ES-I3 (cell line): Measurements from ENCODE around the gene FCMR.

ENCODE experiments used
- H3K36me3 ChIP-seq: 2 replicates; pipeline ENCODE4 v1.6.1; 2013; ENCODE audit warnings: mild to moderate bottlenecking, low read length, control low read depth, moderate library complexity; ENCODE audit not compliant: insufficient read depth
- H3K4me1 ChIP-seq: 2 replicates; pipeline ENCODE4 v1.6.1; 2013; ENCODE audit warnings: mild to moderate bottlenecking, control low read depth, low read length; ENCODE audit not compliant: insufficient read depth
- H3K9ac ChIP-seq: 2 replicates; pipeline ENCODE4 v1.6.1; 2013; ENCODE audit warnings: low read depth, mild to moderate bottlenecking, low read length, moderate library complexity
- H3K9me3 ChIP-seq: 2 replicates; pipeline ENCODE4 v1.6.1; 2013; ENCODE audit warnings: mild to moderate bottlenecking, low read length, moderate library complexity; ENCODE audit not compliant: control insufficient read depth, insufficient read depth

FCMR gene

DNA sequence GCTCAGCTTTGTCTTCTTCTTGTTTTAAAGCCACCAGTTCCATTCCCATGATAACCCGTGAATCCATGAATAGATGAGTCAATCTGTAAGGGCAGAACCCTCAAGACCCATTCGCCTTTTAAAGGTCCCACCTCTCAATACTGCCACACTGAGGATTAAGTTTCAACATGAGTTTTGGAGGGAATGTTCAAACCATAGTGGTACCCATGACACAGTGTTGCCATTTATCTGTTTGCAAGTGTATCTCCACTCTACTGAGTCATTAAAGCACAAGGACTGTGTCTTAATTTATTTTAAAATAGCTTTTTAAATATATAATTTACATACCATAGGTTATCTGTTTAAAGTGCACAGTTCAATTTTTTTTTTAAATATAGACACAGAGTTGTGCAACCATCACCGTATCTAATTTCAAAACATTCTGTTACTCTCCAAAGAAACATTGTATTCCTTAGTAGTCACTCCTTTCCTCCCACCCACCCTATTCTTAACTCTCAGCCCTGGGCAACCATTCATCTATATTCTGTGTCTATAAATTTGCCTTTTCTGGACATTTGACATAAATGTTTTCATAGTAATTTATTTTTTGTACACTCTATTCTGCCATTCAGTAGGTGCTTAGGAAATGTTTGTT is 29.3 kb downstream of the FCMR start:
- H3K9ac ChIP-seq, result no peak overlapping the region
- H3K36me3 ChIP-seq, result no peaks in the 10 kb centered on the region
- no peaks in the 10 kb centered on the region for H3K9me3 ChIP-seq
- peaks cover 17% of the 10 kb centered on the region; the same call in 1 of the 2 replicates for H3K4me1 ChIP-seq

DNA sequence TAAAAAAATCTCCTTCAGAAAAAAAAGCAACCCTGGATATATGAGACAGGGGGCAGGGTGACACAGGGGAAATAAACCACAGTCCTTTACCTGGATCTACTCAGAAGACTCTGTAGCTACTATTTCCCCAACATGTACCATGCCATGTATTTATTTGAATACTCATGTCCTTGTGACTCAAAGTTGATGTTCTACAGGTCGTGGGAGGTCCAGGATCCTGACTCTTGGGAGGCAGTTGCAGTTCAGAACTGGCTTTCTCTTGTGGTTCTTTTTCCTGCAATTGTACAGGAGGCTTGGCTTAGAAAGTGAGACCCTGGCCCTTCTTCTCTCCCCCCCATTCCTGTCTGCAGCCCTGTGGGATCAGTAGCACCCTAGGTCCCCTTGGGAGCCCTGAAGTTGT is 30.3 kb downstream of the FCMR start:
- Histone ChIP-seq H3K36me3 (no peaks in the 10 kb centered on the region), H3K9ac (no peak overlapping the region)

DNA sequence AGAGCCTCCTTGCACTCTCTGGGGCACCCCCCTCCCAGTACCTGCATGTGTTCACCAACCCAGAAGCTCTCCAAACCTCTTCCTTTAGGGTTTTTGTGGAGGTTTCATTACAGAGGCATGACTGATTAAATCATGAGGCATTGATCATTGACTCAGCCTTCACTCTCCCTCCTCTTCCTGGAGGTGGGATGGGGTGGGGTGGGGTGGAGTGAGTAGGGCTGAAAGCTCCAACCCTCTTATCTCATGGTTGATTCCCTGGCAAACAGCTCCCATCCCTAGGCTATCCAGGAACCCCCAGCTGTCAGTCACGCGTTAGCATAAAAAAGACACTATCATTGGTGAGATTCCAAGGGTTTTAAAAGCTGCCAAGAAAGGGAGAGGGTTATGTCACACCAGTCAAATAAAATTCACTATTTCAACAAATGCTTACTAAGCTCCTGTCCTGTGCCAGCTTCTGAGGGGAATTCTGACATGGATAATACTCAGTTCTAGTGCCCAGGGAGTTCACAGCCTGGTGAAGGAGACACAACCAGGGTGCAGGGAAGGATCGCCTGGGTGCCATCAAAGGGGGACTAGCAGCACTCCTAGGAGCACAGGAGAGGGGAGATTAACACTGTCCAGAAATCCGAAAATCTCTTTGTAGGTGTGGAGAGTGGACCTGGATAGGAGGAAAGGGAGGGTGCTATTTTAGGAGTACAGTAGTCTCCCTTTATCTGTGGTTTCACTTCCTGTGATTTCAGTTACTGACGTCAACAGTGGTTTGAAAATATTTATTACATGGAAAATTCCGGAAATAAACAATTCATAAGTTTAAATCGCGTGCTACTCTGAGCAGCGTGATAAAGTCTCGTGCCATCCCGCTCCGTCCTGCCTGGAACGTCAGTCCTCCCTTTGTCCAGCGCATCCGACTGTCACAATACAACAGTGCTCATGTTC is 31.3 kb downstream of the FCMR start:
- Histone ChIP-seq H3K4me1 (peaks cover 12% of the 10 kb centered on the region; the same call in 1 of the 2 replicates), H3K9me3 (no peaks in the 10 kb centered on the region), H3K36me3 (no peaks in the 10 kb centered on the region), H3K9ac (no peak overlapping the region)

More for the DNA sequence above, 30.3 kb downstream of the FCMR start:
- Histone ChIP-seq H3K9me3 (no peaks in the 10 kb centered on the region), H3K4me1 (peaks cover 17% of the 10 kb centered on the region; the same call in 1 of the 2 replicates)

DNA sequence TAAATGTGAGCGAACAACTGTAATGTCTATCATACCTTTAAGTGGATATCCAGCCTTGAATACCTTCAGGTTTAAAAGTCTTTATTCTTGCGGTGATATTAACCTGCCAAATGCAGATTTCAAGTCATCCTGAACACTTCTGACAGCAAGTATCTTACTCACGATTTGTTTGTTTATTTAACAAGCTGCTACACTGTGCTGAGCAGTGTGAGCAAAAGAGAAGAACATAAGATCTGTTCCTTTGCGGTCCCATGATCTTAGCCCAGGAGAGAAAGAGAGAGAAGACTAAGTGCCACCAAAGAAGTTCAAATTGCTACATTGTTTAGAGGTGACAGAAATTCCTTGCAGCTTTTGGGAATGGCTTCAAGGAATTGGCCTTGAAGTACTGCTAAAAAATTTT is 34.0 kb downstream of the FCMR start:
- Histone ChIP-seq H3K9me3 (no peaks in the 10 kb centered on the region), H3K36me3 (no peaks in the 10 kb centered on the region), H3K9ac (no peak overlapping the region), H3K4me1 (peaks cover 11% of the 10 kb centered on the region; the same call in 1 of the 2 replicates)

DNA sequence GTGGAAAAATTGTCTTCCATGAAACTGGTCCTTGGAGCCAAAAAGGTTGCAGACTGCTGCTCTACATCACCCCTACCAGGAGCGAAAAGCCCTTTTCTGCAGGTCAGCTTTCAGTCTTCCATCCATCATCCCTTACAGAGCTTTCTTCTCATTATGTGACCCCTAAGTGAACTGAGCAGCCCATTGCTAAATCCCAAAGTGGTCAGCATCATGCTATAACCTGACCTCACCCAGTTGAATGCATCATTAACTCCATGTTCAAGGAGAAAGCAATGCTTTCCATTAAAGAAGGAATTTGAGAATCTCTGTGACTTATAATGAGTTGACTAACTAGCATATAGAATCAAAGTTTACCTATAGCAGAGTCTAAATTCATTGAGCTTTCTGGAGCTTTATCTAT is 34.9 kb downstream of the FCMR start:
- Histone ChIP-seq H3K36me3 (no peaks in the 10 kb centered on the region), H3K9me3 (0 out of 2 replicates have a peak, but pooled peaks cover under 1% of the 10 kb centered on the region), H3K4me1 (peaks cover 11% of the 10 kb centered on the region; the same call in 1 of the 2 replicates), H3K9ac (no peak overlapping the region)

DNA sequence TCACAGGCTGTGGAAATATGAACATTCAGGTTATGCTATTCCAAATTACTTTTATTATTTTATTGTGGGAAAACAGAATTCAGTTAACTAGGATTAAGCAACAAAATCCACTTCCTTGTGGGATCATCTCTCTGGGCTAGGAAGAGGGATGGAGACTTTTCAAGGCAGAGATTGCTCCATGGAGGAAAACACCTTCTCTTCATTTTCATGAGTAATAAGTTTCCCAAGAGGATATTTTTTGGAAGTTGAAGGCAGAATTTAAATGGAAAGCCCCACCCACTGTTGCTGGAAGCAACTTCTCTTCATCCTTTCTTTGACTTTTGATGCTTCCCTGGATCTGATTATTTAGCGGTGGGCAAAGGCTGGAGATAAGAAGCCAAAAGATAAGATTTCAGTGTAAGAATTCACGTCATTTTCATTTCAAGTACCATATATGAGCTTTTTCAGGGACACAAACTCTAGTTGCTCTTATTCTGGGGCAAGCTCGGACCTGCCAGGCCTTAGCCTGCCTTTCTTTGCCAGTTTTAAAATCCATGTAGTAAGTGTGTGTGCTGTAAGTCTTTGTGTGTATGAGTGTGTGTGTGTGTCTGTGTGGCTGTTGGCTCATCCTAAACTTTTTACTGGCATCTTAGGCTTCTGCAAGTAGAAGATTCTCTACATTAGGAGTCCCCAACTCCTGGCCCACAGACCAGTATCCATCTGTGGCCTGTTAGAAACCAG is 36.2 kb downstream of the FCMR start:
- H3K36me3 ChIP-seq, result no peaks in the 10 kb centered on the region
- peaks cover 3% of the 10 kb centered on the region; the same call in 1 of the 2 replicates for H3K9me3 ChIP-seq
- no peak overlapping the region for H3K9ac ChIP-seq
- H3K4me1 ChIP-seq, result peaks cover 8% of the 10 kb centered on the region; the same call in 1 of the 2 replicates

DNA sequence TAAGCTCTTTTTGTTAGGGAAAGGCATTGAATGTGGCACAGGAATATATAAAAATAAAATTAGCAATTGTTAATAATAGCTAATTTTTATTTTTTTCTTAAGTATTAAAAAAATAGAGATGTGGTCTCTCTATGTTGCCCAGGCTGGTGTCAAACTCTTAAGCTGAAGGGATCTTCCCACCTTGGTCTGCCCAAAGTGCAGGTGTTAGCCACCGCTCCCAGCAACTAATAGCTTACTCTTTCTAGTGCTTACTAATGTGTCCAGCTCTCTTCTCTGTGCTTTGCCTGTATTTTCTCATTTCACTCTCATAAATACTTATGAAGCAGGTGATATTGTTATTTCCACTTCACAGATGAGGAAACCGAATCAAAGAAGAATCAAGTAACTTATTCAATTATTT is 37.9 kb downstream of the FCMR start:
- Histone ChIP-seq H3K4me1 (no peaks in the 10 kb centered on the region), H3K9ac (no peak overlapping the region), H3K36me3 (no peaks in the 10 kb centered on the region), H3K9me3 (peaks cover 3% of the 10 kb centered on the region; the same call in 1 of the 2 replicates)

DNA sequence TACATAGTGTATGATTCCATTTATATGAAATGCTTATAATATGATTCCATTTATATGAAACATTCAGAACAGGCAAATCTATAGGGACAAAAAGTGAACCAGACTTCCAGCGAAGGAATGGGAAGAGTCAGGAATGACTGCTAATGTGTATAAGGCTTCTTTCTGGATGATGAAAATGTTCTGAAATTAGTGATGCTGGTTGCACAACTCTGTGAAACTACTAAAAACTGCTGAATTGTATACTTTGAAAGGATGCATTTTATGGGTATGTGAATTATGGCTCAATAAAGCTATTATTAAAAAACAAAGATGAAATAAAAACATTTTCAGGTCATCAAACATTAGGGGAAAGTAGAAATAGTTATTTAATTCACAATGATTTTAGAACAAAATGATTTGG is 38.6 kb downstream of the FCMR start:
- Histone ChIP-seq H3K9me3 (peaks cover 8% of the 10 kb centered on the region; the same call in 1 of the 2 replicates), H3K4me1 (no peaks in the 10 kb centered on the region), H3K9ac (no peak overlapping the region), H3K36me3 (no peaks in the 10 kb centered on the region)

DNA sequence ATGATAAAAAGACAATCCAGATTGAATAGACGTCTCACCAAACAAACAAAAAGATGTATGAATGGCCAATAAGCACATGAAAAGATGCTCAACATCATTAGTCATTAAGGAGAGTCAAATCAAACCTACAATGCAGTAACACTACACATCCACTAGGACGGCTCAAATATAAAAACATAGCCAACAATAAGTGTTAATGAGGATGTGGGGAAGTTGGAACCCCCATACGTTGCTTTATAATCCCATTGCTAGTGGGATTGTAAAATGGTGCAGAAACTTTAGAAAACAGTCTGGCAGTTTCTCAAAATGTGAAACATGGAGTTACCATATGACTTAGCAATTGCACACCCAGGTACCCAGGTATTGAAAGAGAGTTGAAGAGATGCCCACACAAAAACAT is 39.2 kb downstream of the FCMR start:
- Histone ChIP-seq H3K4me1 (no peaks in the 10 kb centered on the region), H3K9ac (no peak overlapping the region), H3K9me3 (peaks cover 8% of the 10 kb centered on the region; the same call in 1 of the 2 replicates), H3K36me3 (no peaks in the 10 kb centered on the region)

DNA sequence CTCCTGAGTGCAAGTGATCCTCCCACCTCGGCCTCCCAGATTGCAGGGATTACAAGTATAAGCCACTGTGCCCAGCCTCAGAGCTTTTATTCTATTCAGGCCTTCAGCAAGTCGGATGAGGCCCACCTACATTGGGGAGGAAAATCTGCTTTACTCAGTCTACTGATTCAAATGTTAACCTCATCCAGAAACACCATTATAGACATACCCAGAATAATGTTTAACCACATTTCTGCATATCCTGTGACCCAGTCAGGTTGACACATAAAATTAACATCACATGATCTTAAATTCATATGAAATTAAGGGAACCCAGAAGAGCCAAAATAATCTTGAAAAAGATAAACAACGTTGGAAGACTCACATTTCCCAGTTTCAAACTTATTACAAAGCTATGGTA is 41.4 kb downstream of the FCMR start:
- Histone ChIP-seq H3K9ac (no peak overlapping the region), H3K4me1 (no peaks in the 10 kb centered on the region), H3K9me3 (peaks cover 8% of the 10 kb centered on the region; the same call in 1 of the 2 replicates), H3K36me3 (no peaks in the 10 kb centered on the region)

DNA sequence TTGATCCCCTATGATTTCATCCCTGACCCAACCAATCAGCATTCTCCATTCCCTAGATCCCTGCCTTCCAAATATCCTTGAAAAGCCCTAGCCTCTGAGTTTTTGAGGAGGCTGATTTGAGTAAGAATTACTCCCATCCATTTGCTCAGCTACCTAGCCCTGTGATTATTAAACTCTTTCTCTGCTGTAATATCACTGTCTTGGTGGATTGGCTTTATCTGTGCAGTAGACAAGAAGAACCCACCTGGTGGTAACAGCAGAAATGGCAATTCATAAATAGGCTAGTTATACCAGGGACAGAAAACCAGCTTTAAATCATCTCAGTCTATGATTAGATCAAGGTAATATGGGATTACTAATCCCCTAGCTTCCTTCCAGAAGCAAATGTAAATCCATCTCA is 43.3 kb downstream of the FCMR start:
- H3K9me3 ChIP-seq, result peaks cover 8% of the 10 kb centered on the region; the same call in 1 of the 2 replicates
- H3K36me3 ChIP-seq, result no peaks in the 10 kb centered on the region
- H3K4me1 ChIP-seq, result no peaks in the 10 kb centered on the region
- no peak overlapping the region for H3K9ac ChIP-seq

DNA sequence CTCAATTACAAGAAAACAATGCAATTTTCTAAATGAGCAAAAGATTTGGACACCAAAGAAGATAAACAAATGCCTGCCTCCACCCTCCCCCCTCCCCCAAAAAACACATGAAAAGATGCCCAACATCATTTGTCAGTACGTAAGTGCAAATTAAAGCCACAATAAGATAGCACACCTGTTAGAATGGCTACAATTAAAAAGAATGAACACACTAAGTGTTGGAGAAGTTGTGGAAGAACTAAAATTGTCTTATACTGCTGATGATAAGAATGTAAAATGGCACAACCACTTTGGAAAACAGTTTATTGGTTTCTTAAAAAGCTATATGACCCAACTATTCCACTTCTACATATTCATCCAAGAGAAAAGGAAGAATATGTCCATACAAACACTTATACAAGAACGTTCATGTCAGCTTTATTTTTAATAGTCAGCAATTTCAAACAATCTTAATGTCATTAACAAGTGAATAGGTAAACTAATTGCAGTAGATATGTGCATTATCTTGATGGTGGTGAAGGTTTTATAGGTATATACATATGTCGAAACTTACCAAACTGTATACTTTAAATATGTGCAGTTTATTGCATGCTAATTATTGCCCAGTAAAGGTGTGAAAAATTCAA is 45.9 kb downstream of the FCMR start:
- Histone ChIP-seq H3K4me1 (no peaks in the 10 kb centered on the region), H3K9me3 (0 out of 2 replicates have a peak, but pooled peaks cover 4% of the 10 kb centered on the region), H3K9ac (no peak overlapping the region), H3K36me3 (no peaks in the 10 kb centered on the region)

DNA sequence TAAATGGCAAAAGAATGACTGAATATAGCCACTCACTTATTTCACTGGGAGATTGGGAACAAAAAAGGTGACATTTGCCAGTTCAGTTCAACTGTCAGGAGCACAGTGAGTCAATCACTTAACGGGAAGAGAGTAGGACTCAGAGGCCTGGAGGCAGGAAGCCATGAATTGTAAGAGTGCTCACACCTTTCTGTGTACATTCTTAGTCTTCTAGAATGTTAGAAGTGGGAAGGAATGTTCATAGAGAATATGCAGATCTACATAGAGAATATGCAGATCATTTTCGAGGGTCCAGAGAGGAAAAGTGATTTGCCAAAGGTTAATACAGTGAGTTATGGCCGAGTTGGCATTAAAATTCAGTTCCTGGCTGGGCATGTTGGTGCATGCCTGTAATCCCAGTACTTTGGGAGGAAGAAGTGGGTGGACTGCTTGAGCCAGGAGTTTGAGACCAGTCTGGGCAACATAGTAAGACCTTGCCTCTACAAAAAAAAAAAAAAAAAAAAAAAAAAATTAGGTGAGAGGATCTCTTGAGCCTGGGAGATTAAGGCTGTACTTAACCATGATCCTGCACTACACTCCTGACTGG is 48.0 kb downstream of the FCMR start:
- Histone ChIP-seq H3K4me1 (no peaks in the 10 kb centered on the region), H3K36me3 (no peaks in the 10 kb centered on the region), H3K9ac (no peak overlapping the region), H3K9me3 (0 out of 2 replicates have a peak, but pooled peaks cover 4% of the 10 kb centered on the region)
